ENCODE data around the gene UNC5B.

UNC5B gene

GRCh38 chr10:71228875-71229675 is 16.7 kb downstream of the UNC5B start:
- no peak for DNase-seq (ENCODE audit: extremely low read depth, insufficient read length)
- no peaks in the 10 kb centered on the region for H3K36me3 ChIP-seq (ENCODE audit: control insufficient read depth, insufficient read depth, low read length)
- H3K27me3 ChIP-seq (replicated peaks; ENCODE audit: control insufficient read depth, insufficient read depth, low read length) = peaks cover 2% of the 10 kb centered on the region
- no peak for TF ChIP-seq CTCF (IDR thresholded peaks at IDR 0.05; ENCODE audit: insufficient read depth, low read length, poor library complexity, severe bottlenecking)
- H3K4me3 ChIP-seq (replicated peaks; ENCODE audit: low read depth, low read length) = no peak overlapping the region

GRCh38 chr10:71229726-71230655 is 17.6 kb downstream of the UNC5B start:
- Histone ChIP-seq H3K36me3 (ENCODE audit: control insufficient read depth, insufficient read depth, low read length) (no peaks in the 10 kb centered on the region), H3K4me3 (replicated peaks; ENCODE audit: low read depth, low read length) (no peak overlapping the region), H3K27me3 (replicated peaks; ENCODE audit: control insufficient read depth, insufficient read depth, low read length) (peaks cover 2% of the 10 kb centered on the region)
- DNase-seq (ENCODE audit: extremely low read depth, insufficient read length) = no peak
- TF ChIP-seq CTCF (IDR thresholded peaks at IDR 0.05; ENCODE audit: insufficient read depth, low read length, poor library complexity, severe bottlenecking) = no peak

GRCh38 chr10:71230656-71231025 is 18.3 kb downstream of the UNC5B start:
- no peak overlapping the region for H3K4me3 ChIP-seq (replicated peaks; ENCODE audit: low read depth, low read length)
- DNase-seq (ENCODE audit: extremely low read depth, insufficient read length) = no peak
- no peak for TF ChIP-seq CTCF (IDR thresholded peaks at IDR 0.05; ENCODE audit: insufficient read depth, low read length, poor library complexity, severe bottlenecking)
- peaks cover 2% of the 10 kb centered on the region for H3K27me3 ChIP-seq (replicated peaks; ENCODE audit: control insufficient read depth, insufficient read depth, low read length)
- H3K36me3 ChIP-seq (ENCODE audit: control insufficient read depth, insufficient read depth, low read length) = no peaks in the 10 kb centered on the region

GRCh38 chr10:71231206-71231605 is 18.8 kb downstream of the UNC5B start:
- no peak for TF ChIP-seq CTCF (IDR thresholded peaks at IDR 0.05; ENCODE audit: insufficient read depth, low read length, poor library complexity, severe bottlenecking)
- no peak for DNase-seq (ENCODE audit: extremely low read depth, insufficient read length)

GRCh38 chr10:71232089-71232998 is 20.0 kb downstream of the UNC5B start:
- no peak overlapping the region for H3K4me3 ChIP-seq (replicated peaks; ENCODE audit: low read depth, low read length)
- no peaks in the 10 kb centered on the region for H3K36me3 ChIP-seq (ENCODE audit: control insufficient read depth, insufficient read depth, low read length)
- no peak for DNase-seq (ENCODE audit: extremely low read depth, insufficient read length)
- peaks cover 2% of the 10 kb centered on the region for H3K27me3 ChIP-seq (replicated peaks; ENCODE audit: control insufficient read depth, insufficient read depth, low read length)
- TF ChIP-seq CTCF (IDR thresholded peaks at IDR 0.05; ENCODE audit: insufficient read depth, low read length, poor library complexity, severe bottlenecking) = no peak

More at GRCh38 chr10:71231206-71231605, 18.8 kb downstream of the UNC5B start:
- peaks cover 2% of the 10 kb centered on the region for H3K27me3 ChIP-seq (replicated peaks; ENCODE audit: control insufficient read depth, insufficient read depth, low read length)
- no peaks in the 10 kb centered on the region for H3K36me3 ChIP-seq (ENCODE audit: control insufficient read depth, insufficient read depth, low read length)
- no peak overlapping the region for H3K4me3 ChIP-seq (replicated peaks; ENCODE audit: low read depth, low read length)

Measured in GM06990 (cell line).